ENCODE measurements around the gene GREM2. TPM values are rescaled to one million over a fixed set of nuclear protein-coding genes. Genes with fewer than 3 reads are reported as not detected.

Gene GREM2
- total and polyA plus RNA-seq, 2 experiments from 2014 or later: 0.18 to 0.21 TPM

- TF ChIP-seq ZNF462 (CRISPR knock-in tag; IDR thresholded peaks at IDR 0.05): no peak
Measured at GRCh38 chr1:240498335-240498734, 113.6 kb downstream of the GREM2 start (continued).

GRCh38 chr1:240497908-240498307 lies 114.0 kb downstream of the GREM2 start:
- H3K79me2 ChIP-seq (replicated peaks; ENCODE audit: insufficient read depth): no peaks in the 10 kb centered on the region
- peaks cover 4% of the 10 kb centered on the region; the same call in 1 of the 2 replicates for H3K4me1 ChIP-seq (ENCODE audit: insufficient read depth)
- H4K20me1 ChIP-seq (replicated peaks; ENCODE audit: insufficient read depth): no peaks in the 10 kb centered on the region
- Mint-ChIP-seq H3K36me3 (ENCODE audit: low read depth) (no peaks in the 10 kb centered on the region), H3K4me3 (no peak overlapping the region), H3K27ac (no peak overlapping the region), H3K9me3 (no peaks in the 10 kb centered on the region), H3K27me3 (ENCODE audit: insufficient read depth, low read depth, poor library complexity) (peaks cover 2% of the 10 kb centered on the region), H3K4me1 (no peaks in the 10 kb centered on the region)
- H3F3A ChIP-seq (replicated peaks; ENCODE audit: low read depth): 0 out of 2 replicates have a peak, but pooled peaks cover 5% of the 10 kb centered on the region
- no peak overlapping the region for H3K4me2 ChIP-seq
- no peak for ATAC-seq
- no peaks in the 10 kb centered on the region for H3K36me3 ChIP-seq (ENCODE audit: insufficient read depth)
- peaks cover 7% of the 10 kb centered on the region for H3K9me2 ChIP-seq (ENCODE audit: insufficient read depth)
- peaks cover 7% of the 10 kb centered on the region; the same call in 1 of the 2 replicates for H3K27me3 ChIP-seq (ENCODE audit: insufficient read depth)
- H3K4me3 ChIP-seq: no peak overlapping the region
- no peak for DNase-seq (ENCODE audit: low spot score)
- H2AFZ ChIP-seq: no peak overlapping the region; the same call in 1 of the 2 replicates
- no peak for TF ChIP-seq STAT1 (IDR thresholded peaks at IDR 0.05; ENCODE audit: unreplicated experiment)
- no peak for TF ChIP-seq CREB1 (CRISPR knock-in tag; IDR thresholded peaks at IDR 0.05; ENCODE audit: low read depth)
- TF ChIP-seq CTCF (conservative IDR thresholded peaks at IDR 0.05; ENCODE audit: low read depth in 2 of 2): no peak
- TF ChIP-seq EZH2phosphoT487 (IDR thresholded peaks at IDR 0.05; ENCODE audit: unreplicated experiment): no peak
- no peak for TF ChIP-seq REST (IDR thresholded peaks at IDR 0.05; ENCODE audit: unreplicated experiment)
- no peak for TF ChIP-seq NANOG (IDR thresholded peaks at IDR 0.05; ENCODE audit: borderline replicate concordance)
- TF ChIP-seq POLR2AphosphoS5 (IDR thresholded peaks at IDR 0.05; ENCODE audit: low read depth): no peak
- no peak overlapping the region for H3K27ac ChIP-seq (ENCODE audit: low read depth)
